GM13977 (cell line): ENCODE measurements around the gene TFPI2.

Experiments
- DNase-seq: peaks from one replicate; pipeline ENCODE4 v3.0.0; 2012; ENCODE audit warnings: low spot score
- CTCF ChIP-seq: IDR thresholded peaks from 2 replicates; pipeline ENCODE4 v1.5.1; 2012; ENCODE audit warnings: mild to moderate bottlenecking, control low read depth; ENCODE audit not compliant: insufficient read depth; ENCODE audit errors: extremely low read depth, missing control alignments
- in situ Hi-C: fragments of 300-500 bp; cut with MboI; formaldehyde crosslinking; loops from one replicate; pipeline ENCODE4 v1.12.0; 2022; ENCODE audit warnings: low sequenced_read_pairs, low pct_unique_long_range_greater_than_20kb, mixed read lengths, inconsistent platforms; ENCODE audit not compliant: unreplicated experiment

TFPI2 gene

GRCh38 chr7:93890464-93891068 lies at the start of gene TFPI2:
Gene TFPI2, minus strand, starts transcription at chr7:93890753. Its CDS starts 75 bp downstream, at chr7:93890678.
- no peak for TF ChIP-seq CTCF
- in situ Hi-C loops: loop anchor here (25.0 kb wide), 1 partner anchor 497 kb away; the partner anchor contains the start of gene COL1A2
- DNase-seq: peak; percentile 31

- DNase-seq: no peak
- in situ Hi-C loops: no loop called here
- no peak for TF ChIP-seq CTCF
Measured at GRCh38 chr7:93938293-93938692, 47.7 kb upstream of the TFPI2 start.

GRCh38 chr7:93937818-93938217 lies 47.3 kb upstream of the TFPI2 start:
- in situ Hi-C loops: no loop called here
- DNase-seq: no peak
- no peak for TF ChIP-seq CTCF

- TF ChIP-seq CTCF: no peak
- in situ Hi-C loops: no loop called here
- no peak for DNase-seq
Measured at GRCh38 chr7:93935102-93935501, 44.5 kb upstream of the TFPI2 start.

- DNase-seq: no peak
- TF ChIP-seq CTCF: no peak
- in situ Hi-C loops: no loop called here
Measured at GRCh38 chr7:93933156-93933555, 42.6 kb upstream of the TFPI2 start.

- no peak for DNase-seq
- no peak for TF ChIP-seq CTCF
- in situ Hi-C loops: no loop called here
Measured at GRCh38 chr7:93931655-93932054, 41.1 kb upstream of the TFPI2 start.
